SK-N-SH treated with all-trans-retinoic acid at 6 μM for 48 hours (cell line): ENCODE results near the gene POM121C.
"Not testable (repeated sequence)": the region's sequence is repeated elsewhere in the genome, so short reads cannot be mapped to it uniquely, and the experiment has no call there.

Experiments used
- CSRNP3 ChIP-seq: fragments of 250-450 bp; sonication (Bioruptor Pico); IDR thresholded peaks from 2 replicates; pipeline ENCODE4 v1.5.1; 2021; ENCODE audit warnings: mild to moderate bottlenecking, moderate library complexity
- PATZ1 ChIP-seq: fragments of 250-450 bp; sonication (Bioruptor Pico); IDR thresholded peaks from 2 replicates; pipeline ENCODE4 v1.8.0; 2020; ENCODE audit warnings: mild to moderate bottlenecking, moderate library complexity, borderline replicate concordance
- RARB ChIP-seq: fragments of 250-450 bp; sonication (Bioruptor Pico); IDR thresholded peaks from 2 replicates; pipeline ENCODE4 v1.8.0; 2021; ENCODE audit warnings: mild to moderate bottlenecking, moderate library complexity
- TOX ChIP-seq: fragments of 250-450 bp; sonication (Bioruptor Pico); IDR thresholded peaks from 2 replicates; pipeline ENCODE4 v1.8.0; 2021; ENCODE audit warnings: mild to moderate bottlenecking, moderate library complexity, borderline replicate concordance
- ZFP3 ChIP-seq: fragments of 250-450 bp; sonication (Bioruptor Pico); IDR thresholded peaks from 2 replicates; pipeline ENCODE4 v1.5.0; 2020; ENCODE audit warnings: mild to moderate bottlenecking, moderate library complexity

- TF ChIP-seq PATZ1 (CRISPR knock-in tag); RARB (CRISPR knock-in tag); TOX (CRISPR knock-in tag); ZFP3; CSRNP3 (CRISPR knock-in tag): not testable (repeated sequence)
Observed at GRCh38 chr7:75449946-75450345, 36.2 kb downstream of the POM121C start.
